Vagina (tissue), 2 donors: Measurements from ENCODE around the gene FAM53A.

ENCODE experiments used
- POLR2A ChIP-seq, 2 donors: fragments of 450-650 bp; IDR thresholded peaks; one replicate each; pipeline ENCODE4 v1.6.1; 2017; ENCODE audit warnings: antibody characterized with exemption in 2 of 2, mild to moderate bottlenecking in 2 of 2, moderate library complexity in 2 of 2
- POLR2AphosphoS5 ChIP-seq, 2 donors: sonication (generic); formaldehyde crosslinking; IDR thresholded peaks; one replicate each; pipeline ENCODE4 v1.9.0; 2017; ENCODE audit warnings: antibody characterized with exemption in 2 of 2, mild to moderate bottlenecking in 2 of 2, low read depth in 1 of 2; ENCODE audit not compliant: insufficient read depth in 1 of 2
- TF ChIP-seq, protein P1 (sequence below), 3 experiments: fragments of 450-650 bp in 2 of 3; fragments of 200-600 bp in 1 of 3; sonication (generic) in 1 of 3; IDR thresholded peaks; one replicate each; pipeline ENCODE4 v1.5.1; 2017 to 2019; ENCODE audit warnings: antibody characterized with exemption in 3 of 3, mild to moderate bottlenecking in 2 of 3, moderate library complexity in 2 of 3

DNA sequence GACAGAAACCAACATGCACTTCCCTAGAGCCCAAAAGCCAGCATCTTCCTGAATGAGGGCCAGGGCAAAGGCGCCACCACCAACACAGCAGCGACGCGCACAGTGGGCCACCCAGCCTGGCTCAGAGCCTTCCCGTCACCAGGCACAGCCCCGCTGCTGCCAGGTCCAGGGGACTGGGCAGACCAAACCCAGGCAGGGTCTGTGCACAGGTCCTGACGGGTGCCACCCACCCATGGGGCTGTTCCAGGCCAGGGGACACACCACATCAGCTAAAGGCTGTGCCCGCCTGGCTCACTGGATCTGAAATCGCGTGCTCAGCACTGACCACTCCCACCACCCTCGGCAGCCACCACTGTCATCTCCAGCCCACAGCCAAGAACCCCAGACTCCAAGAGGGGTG lies 13.8 kb downstream of the FAM53A start:
- TF ChIP-seq POLR2AphosphoS5 (IDR thresholded peaks at IDR 0.05; ENCODE audit: insufficient read depth in 1 of 2, low read depth in 1 of 2) (no peak), POLR2A (IDR thresholded peaks at IDR 0.05) (no peak)
- TF ChIP-seq, protein P1, sequence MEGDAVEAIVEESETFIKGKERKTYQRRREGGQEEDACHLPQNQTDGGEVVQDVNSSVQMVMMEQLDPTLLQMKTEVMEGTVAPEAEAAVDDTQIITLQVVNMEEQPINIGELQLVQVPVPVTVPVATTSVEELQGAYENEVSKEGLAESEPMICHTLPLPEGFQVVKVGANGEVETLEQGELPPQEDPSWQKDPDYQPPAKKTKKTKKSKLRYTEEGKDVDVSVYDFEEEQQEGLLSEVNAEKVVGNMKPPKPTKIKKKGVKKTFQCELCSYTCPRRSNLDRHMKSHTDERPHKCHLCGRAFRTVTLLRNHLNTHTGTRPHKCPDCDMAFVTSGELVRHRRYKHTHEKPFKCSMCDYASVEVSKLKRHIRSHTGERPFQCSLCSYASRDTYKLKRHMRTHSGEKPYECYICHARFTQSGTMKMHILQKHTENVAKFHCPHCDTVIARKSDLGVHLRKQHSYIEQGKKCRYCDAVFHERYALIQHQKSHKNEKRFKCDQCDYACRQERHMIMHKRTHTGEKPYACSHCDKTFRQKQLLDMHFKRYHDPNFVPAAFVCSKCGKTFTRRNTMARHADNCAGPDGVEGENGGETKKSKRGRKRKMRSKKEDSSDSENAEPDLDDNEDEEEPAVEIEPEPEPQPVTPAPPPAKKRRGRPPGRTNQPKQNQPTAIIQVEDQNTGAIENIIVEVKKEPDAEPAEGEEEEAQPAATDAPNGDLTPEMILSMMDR (IDR thresholded peaks at IDR 0.05) = no peak
